Bronchial epithelial cell (primary cell): ENCODE results near the gene RPTOR. TPM values are rescaled to one million over a fixed set of nuclear protein-coding genes. Genes with fewer than 3 reads are reported as not detected.
"Not testable (repeated sequence)": the region's sequence is repeated elsewhere in the genome, so short reads cannot be mapped to it uniquely, and the experiment has no call there.

Experiments
- DNase-seq: peaks from one replicate; pipeline ENCODE4 v3.0.0-alpha.2; 2010; ENCODE audit warnings: low read depth
- FAIRE-seq: peaks from 2 replicates; lab custom pipeline; 2011; peaks lifted over from hg19 to GRCh38; lab: Jason Lieb, UNC
- H3K27me3 ChIP-seq: 2 replicates; pipeline ENCODE4 v1.5.1; 2011; ENCODE audit warnings: low read length; ENCODE audit not compliant: control insufficient read depth, insufficient read depth
- H3K36me3 ChIP-seq: 2 replicates; pipeline ENCODE4 v1.5.1; 2011; ENCODE audit warnings: low read length; ENCODE audit not compliant: control insufficient read depth, insufficient read depth
- H3K4me3 ChIP-seq: 2 replicates; pipeline ENCODE4 v1.5.1; 2011; ENCODE audit warnings: mild to moderate bottlenecking, low read depth, low read length, control low read depth
- CTCF ChIP-seq: IDR thresholded peaks from 2 replicates; pipeline ENCODE4 v1.5.1; 2011; ENCODE audit warnings: mild to moderate bottlenecking, moderate library complexity, low read length, control low read depth, inconsistent platforms; ENCODE audit not compliant: insufficient read depth, severe bottlenecking
- total RNA-seq: library from RNA; depleted of rRNA; stranded (reverse); fragments of >200 nt; gene quantifications from 2 replicates; pipeline ENCODE4 v1.2.1, GENCODE V29; 2014

Gene RPTOR
- total RNA-seq, 1 donor from 2014 or later: 14.0 TPM

GRCh38 chr17:80529904-80530292, 14.7 kb upstream of the RPTOR start:
- TF ChIP-seq CTCF: no peak
- no peak overlapping the region for H3K4me3 ChIP-seq
- H3K27me3 ChIP-seq: no peaks in the 10 kb centered on the region
- DNase-seq (no peak), FAIRE-seq (no peak)
- no peaks in the 10 kb centered on the region for H3K36me3 ChIP-seq

GRCh38 chr17:80531400-80531799, 13.2 kb upstream of the RPTOR start:
- Histone ChIP-seq H3K36me3 (no peaks in the 10 kb centered on the region), H3K4me3 (no peak overlapping the region), H3K27me3 (no peaks in the 10 kb centered on the region)
- no peak for TF ChIP-seq CTCF
- FAIRE-seq (no peak), DNase-seq (no peak)

- DNase-seq, FAIRE-seq: not testable (repeated sequence)
Measured at GRCh38 chr17:80537386-80537785, 7.3 kb upstream of the RPTOR start.

GRCh38 chr17:80538484-80538883, 6.2 kb upstream of the RPTOR start:
- Histone ChIP-seq H3K4me3 (no peak overlapping the region), H3K36me3 (no peaks in the 10 kb centered on the region), H3K27me3 (no peaks in the 10 kb centered on the region)
- TF ChIP-seq CTCF: no peak
- DNase-seq: no peak
- no peak for FAIRE-seq

More at GRCh38 chr17:80537386-80537785, 7.3 kb upstream of the RPTOR start:
- H3K27me3 ChIP-seq, H3K4me3 ChIP-seq, H3K36me3 ChIP-seq: not testable (repeated sequence)

GRCh38 chr17:80539022-80539641, 5.5 kb upstream of the RPTOR start:
- FAIRE-seq (no peak), DNase-seq (no peak)
- H3K36me3 ChIP-seq: no peaks in the 10 kb centered on the region
- TF ChIP-seq CTCF: no peak
- no peak overlapping the region for H3K4me3 ChIP-seq
- no peaks in the 10 kb centered on the region for H3K27me3 ChIP-seq

GRCh38 chr17:80545499-80545826, 825 bp downstream of the RPTOR start:
- FAIRE-seq: no peak

More at GRCh38 chr17:80545499-80545826, 825 bp downstream of the RPTOR start:
- TF ChIP-seq CTCF: no peak
- H3K27me3 ChIP-seq: no peaks in the 10 kb centered on the region
- H3K36me3 ChIP-seq: no peaks in the 10 kb centered on the region
- peak overlapping the region; percentile 91 for H3K4me3 ChIP-seq
- no peak for DNase-seq
